HG02588 (cell line): ENCODE data around the gene C6orf120.

ENCODE experiments used
- ATAC-seq: cut with Tn5 transposase; IDR thresholded peaks from one replicate; pipeline ENCODE4 v1.9.1; 2021; ENCODE audit warnings: mild to moderate bottlenecking, moderate library complexity; ENCODE audit not compliant: unreplicated experiment

C6orf120 gene

GRCh38 chr6:169701954-169702839, at the start of gene C6orf120, which contains the start of gene WDR27:
TSS of gene C6orf120 (plus strand) at chr6:169702126. CDS start at chr6:169702460, 334 bp downstream.
TSS of gene WDR27 (minus strand) at chr6:169702029. CDS start at chr6:169689005, 13,024 bp downstream.
- ATAC-seq: peak; percentile 93

DNA sequence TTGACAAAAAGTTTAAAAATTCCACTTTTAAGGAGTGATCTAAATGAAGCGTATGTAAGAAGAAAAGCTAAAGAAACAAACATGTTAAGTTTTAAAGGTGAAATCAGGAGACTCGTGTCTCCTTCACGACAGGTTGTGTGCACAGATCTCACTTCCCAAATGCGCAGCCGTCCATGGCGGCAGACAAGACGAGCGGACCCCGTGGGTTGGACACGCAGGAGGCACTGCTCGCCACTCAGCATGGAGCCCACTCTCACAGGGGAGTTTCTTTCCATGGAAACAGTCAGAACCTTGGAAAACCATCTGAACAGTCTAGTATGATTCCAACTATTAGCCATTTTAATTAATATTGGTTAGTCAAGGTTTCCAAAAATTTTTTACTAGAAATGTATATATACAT, 49.0 kb upstream of the C6orf120 start:
- no peak for ATAC-seq

DNA sequence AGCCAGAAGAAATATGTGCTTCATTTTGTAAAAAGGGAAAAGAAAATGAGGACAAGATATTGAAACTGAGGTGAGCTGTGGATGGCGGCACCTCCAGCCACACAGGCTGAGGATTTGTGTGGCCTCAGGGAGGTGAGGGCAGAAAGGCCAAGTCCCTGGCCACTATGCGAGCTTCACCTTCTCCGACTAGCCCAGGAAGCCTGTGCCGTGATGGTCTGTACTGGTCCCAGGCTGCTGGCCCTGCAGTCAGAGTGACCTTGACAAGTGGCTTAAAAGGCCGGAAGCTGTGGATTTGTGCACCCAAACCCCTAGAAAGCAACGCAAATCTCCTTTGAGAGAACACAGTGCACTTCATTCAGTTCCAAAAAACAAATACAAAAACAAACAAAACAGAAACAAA, 48.2 kb upstream of the C6orf120 start:
- no peak for ATAC-seq

DNA sequence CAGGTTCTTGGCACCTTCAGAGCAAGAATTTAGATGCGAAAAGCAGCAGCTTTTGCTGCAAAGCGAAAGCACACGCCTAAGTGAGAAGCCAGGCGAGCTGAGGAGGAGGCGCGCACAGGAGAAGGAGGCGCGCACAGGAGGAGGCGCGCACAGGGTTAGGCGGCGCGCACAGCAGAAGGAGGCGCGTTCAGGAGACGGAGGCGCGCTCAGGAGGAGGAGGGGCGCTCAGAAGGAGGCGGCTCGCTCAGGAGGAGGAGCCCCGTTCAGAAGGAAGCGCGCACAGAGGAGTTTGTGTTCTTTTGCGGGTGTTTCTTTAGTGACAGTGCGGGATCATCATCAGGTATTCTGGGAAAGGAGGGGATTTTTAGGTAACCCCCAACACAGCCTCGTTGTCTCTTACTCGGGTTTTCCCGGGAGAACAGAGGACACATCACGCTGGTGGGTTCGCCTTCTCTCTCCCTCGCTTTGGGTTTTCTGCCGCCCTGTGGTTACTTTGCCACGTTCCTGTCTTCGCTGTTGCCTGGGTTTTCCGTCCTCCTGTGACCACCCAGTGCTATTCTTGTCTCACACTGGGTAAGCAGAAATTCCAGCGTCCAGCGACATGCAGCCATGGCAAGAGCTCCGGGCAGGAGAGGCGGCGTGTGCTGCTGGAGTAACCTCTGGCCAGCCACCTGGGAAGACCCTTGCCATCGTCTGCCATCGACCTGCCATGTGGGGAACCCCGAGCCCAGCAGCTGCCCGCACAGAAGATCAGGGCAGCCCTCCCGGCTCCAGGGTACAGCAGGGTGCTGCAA, 47.1 kb upstream of the C6orf120 start:
- ATAC-seq: peak; percentile 91

DNA sequence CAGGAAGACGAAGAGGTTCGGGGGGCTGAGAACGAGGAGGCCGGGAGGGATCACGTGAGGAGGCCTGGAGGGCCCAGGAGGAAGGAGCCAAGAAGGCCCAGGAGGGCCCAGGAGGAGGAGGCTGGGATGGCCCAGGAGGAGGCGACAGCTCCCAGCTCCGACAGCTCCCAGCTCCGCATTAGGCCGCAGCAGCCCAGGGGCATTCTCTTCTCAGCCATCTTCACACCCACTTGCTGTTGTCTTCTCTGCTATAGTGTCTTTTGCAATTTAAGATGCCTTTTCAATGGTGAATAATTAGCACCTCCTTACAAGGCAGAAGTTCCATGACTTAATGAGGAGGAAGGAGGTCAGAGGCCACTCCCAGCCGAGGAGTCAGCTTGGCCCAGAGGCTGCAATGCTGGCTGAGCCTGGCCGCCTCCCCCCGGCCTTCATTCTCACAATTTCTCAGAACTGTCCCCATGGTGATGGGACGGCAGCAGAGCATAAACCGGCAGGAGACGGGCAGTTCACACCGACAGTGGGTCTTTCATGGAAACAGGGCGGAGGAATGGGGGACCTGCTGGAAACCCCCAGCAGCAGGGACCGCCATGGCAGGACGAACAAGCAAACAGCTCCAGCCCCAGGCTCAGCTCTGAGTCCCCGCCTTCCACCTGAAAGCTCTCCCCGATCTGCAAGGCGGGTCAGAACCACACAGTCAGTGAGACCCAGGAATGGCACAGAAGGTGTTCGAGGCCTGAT, 45.2 kb upstream of the C6orf120 start:
- no peak for ATAC-seq

DNA sequence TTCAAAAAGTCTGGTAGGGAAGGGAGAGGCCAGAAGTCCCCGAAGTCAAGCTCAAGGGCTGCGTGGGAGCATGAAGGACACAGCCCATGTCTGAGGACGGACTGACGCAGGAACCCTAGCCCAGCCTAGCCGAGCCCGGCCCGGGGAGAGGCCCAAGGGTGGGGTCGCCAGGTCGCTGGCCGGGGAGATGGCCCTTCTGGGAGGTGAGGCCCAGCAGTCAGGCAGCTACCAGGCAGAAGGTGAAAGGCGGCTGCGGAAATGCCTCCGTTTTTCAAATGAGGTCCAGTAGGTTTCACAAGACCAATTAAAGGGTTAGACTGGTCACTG, 44.7 kb upstream of the C6orf120 start:
- no peak for ATAC-seq

DNA sequence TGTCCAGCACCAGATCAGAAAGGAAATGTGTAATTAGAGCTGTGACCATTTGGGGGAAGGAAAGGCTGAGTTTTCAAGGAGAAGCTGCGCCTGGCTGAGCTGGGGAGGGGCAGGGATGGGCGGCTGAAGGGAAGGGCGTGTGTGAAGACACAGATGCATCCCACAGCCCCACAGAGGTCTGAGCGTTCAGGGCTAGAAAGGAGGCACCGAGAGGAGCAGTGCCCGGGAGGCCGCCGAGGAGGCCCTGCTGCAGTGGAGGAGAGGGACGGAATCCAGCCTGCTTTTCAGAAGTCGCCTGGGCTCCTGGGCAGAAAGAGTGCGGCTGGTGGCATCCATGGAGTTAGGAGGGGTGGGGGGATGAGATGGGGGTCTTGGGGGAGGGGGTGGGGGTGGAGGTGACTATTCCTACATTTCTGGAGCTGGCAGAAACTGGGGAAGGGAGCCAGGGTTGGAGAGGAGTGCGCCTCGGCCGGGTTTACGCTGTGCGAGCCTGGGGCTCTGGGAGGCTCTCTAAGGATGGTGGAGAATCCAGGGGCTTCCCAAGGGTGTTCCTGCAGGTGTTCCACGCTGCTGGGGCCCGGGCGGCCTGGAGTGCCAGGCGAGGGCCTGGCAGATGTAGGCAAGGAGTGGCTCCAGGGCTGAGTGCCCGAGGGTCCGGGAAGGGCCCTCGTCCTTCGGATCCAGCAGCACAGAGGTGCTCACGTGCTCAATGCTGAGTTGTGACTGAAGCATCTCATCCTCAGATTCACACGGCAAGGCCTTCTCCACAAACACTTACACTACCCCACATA, 41.9 kb upstream of the C6orf120 start:
- ATAC-seq: no peak

DNA sequence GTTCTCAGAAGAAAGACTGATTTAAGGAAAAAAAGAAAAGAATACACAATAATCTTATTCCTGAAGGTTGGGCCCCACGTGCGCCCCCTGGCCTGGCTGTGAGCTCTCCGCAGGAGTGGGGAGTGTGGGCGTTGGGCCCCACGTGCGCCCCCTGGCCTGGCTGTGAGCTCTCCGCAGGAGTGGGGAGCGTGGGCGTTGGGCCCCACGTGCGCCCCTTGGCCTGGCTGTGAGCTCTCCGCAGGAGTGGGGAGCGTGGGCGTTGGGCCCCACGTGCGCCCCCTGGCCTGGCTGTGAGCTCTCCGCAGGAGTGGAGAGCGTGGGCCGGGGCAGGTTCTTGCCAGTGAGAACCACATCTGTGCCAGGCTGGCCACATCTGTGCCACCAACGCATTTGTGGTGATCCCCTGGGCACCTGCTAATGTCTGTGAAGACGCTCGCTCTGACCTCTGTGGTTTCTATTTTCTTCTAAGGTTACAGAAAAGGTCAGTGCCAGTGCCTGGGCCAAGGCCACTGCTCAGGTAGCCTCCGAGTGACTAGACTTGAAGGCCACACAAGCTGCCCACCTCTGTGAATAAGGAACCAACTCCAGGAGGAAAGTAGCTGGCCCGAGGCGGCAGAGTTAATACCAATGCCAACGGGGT, 41.1 kb upstream of the C6orf120 start:
- ATAC-seq: no peak

GRCh38 chr6:169661391-169661756, 40.6 kb upstream of the C6orf120 start:
- ATAC-seq: no peak

GRCh38 chr6:169663468-169663867, 38.5 kb upstream of the C6orf120 start:
- ATAC-seq: no peak

- ATAC-seq: no peak
Observed at GRCh38 chr6:169664227-169664626, 37.7 kb upstream of the C6orf120 start.

DNA sequence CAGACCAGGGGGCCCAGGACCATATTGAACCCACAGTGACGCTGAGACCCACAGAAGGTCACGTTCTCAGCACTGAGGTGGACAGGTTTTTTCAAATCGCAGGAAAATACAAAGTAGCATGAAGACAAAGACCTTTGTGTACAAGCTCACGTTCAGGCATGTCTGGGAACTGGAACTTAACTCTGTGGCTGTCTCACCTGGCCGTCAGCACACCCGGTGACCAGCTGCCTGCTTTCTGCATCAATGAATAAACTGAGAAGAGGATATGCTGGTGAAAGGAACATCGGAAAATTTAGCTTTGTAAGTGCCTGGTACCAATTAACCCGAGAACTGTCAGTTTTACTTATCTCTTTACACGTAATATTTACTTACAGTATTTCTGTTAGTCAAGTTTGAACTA, 36.6 kb upstream of the C6orf120 start:
- no peak for ATAC-seq

GRCh38 chr6:169666441-169666840, 35.5 kb upstream of the C6orf120 start:
- no peak for ATAC-seq

- ATAC-seq: no peak
Observed at GRCh38 chr6:169667716-169668115, 34.2 kb upstream of the C6orf120 start.

DNA sequence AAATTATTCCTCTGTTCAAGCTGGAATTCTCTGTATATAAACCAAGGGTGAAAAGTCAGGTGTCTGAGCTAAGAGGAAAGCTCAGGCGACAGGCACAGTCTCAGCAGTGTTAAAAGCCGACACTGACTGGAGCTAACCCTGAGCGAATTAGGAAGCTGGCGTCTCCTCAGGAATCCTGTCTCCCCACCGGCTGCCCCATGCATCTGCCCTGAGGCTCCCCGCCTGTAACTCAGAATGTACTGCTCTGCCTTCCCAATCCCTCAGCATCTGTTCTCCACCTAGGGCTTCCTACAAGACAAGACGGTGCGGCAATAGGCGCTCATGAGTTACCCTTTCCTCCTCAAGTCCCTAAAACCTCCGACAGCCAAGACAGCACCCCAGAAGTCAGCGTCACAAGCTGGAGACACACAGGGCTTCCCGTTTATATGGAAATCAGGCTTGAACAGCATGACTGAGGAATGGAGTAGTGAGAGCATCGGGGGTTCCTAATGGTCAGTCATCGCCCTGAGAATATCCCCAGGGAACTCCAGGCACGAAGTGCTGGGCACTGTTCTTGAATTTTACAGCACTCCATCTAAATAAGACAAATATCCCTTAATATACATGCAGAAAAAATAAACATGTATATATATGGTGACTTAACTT, 33.6 kb upstream of the C6orf120 start:
- no peak for ATAC-seq

DNA sequence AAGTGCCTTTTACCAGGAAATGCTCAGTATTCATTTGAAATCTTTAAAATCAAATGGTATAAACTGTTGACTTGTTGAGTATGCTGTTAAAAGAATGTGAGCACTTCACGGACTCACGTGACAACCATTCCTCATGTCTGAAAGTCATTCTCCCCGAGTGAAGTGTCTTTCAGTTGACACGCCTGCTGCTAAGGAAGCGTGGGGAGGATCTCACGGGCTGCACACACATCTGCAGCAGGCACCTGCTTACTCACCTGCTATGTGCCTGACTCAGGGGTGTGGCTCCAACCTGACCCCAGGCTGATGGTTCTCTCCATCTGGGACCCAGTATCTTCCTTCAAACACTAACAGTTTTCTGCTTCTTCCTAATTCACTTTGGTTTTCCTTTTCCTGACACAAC, 32.8 kb upstream of the C6orf120 start:
- no peak for ATAC-seq

- no peak for ATAC-seq
Observed at GRCh38 chr6:169669889-169670288, 32.0 kb upstream of the C6orf120 start.

- no peak for ATAC-seq
Observed at GRCh38 chr6:169671563-169671962, 30.4 kb upstream of the C6orf120 start.

DNA sequence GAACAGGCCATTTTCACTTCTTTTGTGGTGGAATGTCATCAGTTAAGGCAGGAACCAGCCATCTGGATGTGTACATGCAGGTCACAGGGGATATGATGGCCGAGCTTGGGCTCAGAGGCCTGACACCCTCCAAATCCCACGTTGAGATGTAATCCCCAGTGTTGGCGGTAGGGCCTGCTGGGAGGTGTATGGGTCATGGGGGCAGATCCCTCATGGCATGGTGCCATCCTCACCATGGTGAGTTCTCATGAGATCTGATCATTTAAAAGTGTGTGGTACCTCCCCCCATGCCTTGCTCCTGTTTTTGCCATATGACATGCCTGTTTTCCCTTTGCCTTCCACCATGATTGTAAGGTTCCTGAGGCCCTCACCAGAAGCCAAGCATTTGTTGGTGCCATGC, 26.9 kb upstream of the C6orf120 start:
- no peak for ATAC-seq

DNA sequence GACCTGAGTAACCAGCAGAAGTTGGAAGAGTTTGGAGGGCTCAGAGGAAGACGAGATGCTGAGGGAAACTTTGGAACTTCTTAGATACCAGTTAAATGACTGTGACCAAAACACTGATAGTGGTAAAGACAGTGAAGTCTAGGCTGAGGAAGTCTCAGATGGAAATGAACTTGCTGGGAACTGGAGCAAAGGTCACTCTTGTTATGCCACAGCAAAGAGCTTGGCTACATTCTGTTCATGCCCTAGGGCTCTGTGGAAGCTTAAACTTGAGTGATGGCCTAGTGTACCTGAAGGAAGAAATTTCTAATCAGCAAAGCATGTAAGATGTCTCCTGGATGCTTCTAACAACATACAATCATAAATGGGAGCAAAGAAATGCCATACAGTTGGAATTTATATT, 24.8 kb upstream of the C6orf120 start:
- ATAC-seq: no peak
